ENCODE results near the gene SRSF11. TPM values are rescaled to one million over a fixed set of nuclear protein-coding genes. Genes with fewer than 3 reads are reported as not detected.

SRSF11 gene
- polyA plus RNA-seq, 1 donor from 2014 or later: 514 TPM

GRCh38 chr1:70234733-70235132 is 13.6 kb downstream of the SRSF11 start:
- no peaks in the 10 kb centered on the region for H3F3A ChIP-seq (ENCODE audit: insufficient read depth, low read length, poor library complexity, severe bottlenecking)
- H4K20me1 ChIP-seq (ENCODE audit: insufficient read depth): no peaks in the 10 kb centered on the region
- no peaks in the 10 kb centered on the region for H3K27me3 ChIP-seq (ENCODE audit: insufficient read depth, low read depth, low read length)
- peaks cover 4% of the 10 kb centered on the region for H3K79me2 ChIP-seq (replicated peaks; ENCODE audit: insufficient read depth, low read length)
- peaks cover 30% of the 10 kb centered on the region for H3K36me3 ChIP-seq (ENCODE audit: insufficient read depth, low read length)
- TF ChIP-seq POLR2AphosphoS5 (IDR thresholded peaks at IDR 0.05) (no peak), MXI1 (conservative IDR thresholded peaks at IDR 0.05; ENCODE audit: poor library complexity, severe bottlenecking) (no peak), CTCF (IDR thresholded peaks at IDR 0.05; ENCODE audit: poor library complexity, severe bottlenecking) (no peak), EP300 (conservative IDR thresholded peaks at IDR 0.05; ENCODE audit: poor library complexity, severe bottlenecking) (no peak), EZH2 (IDR thresholded peaks at IDR 0.05; ENCODE audit: borderline replicate concordance, insufficient read depth, low read length, poor library complexity, severe bottlenecking) (no peak), TAF1 (IDR thresholded peaks at IDR 0.05; ENCODE audit: low read depth) (no peak), REST (IDR thresholded peaks at IDR 0.05; ENCODE audit: borderline replicate concordance) (no peak), SMC3 (conservative IDR thresholded peaks at IDR 0.05; ENCODE audit: poor library complexity) (no peak), RAD21 (conservative IDR thresholded peaks at IDR 0.05) (no peak)
- no peaks in the 10 kb centered on the region for H3K9me3 ChIP-seq (ENCODE audit: low read length)
- no peak overlapping the region for H3K9ac ChIP-seq (ENCODE audit: low read length)
- no peaks in the 10 kb centered on the region for H3K9me2 ChIP-seq (ENCODE audit: insufficient read depth, low read length)
- no peak overlapping the region for H3K27ac ChIP-seq (ENCODE audit: low read length)
- H3K4me2 ChIP-seq (ENCODE audit: low read length): no peak overlapping the region
- H3K4me3 ChIP-seq (ENCODE audit: low read length): no peak overlapping the region
- no peak overlapping the region for H2AFZ ChIP-seq (ENCODE audit: low read depth, low read length)

GRCh38 chr1:70239940-70240339 is 18.8 kb downstream of the SRSF11 start:
- no peaks in the 10 kb centered on the region for H3F3A ChIP-seq (ENCODE audit: insufficient read depth, low read length, poor library complexity, severe bottlenecking)
- no peak overlapping the region for H3K9ac ChIP-seq (ENCODE audit: low read length)
- no peak overlapping the region for H3K4me3 ChIP-seq (ENCODE audit: low read length)
- peaks cover 21% of the 10 kb centered on the region for H3K36me3 ChIP-seq (ENCODE audit: insufficient read depth, low read length)
- H4K20me1 ChIP-seq (ENCODE audit: insufficient read depth): no peaks in the 10 kb centered on the region
- no peaks in the 10 kb centered on the region for H3K27me3 ChIP-seq (ENCODE audit: insufficient read depth, low read depth, low read length)
- H3K9me2 ChIP-seq (ENCODE audit: insufficient read depth, low read length): no peaks in the 10 kb centered on the region
- no peak overlapping the region for H2AFZ ChIP-seq (ENCODE audit: low read depth, low read length)
- no peak overlapping the region for H3K4me2 ChIP-seq (ENCODE audit: low read length)
- no peaks in the 10 kb centered on the region for H3K9me3 ChIP-seq (ENCODE audit: low read length)
- TF ChIP-seq EP300 (conservative IDR thresholded peaks at IDR 0.05; ENCODE audit: poor library complexity, severe bottlenecking) (no peak), CTCF (IDR thresholded peaks at IDR 0.05; ENCODE audit: poor library complexity, severe bottlenecking) (no peak), REST (IDR thresholded peaks at IDR 0.05; ENCODE audit: borderline replicate concordance) (no peak), POLR2AphosphoS5 (IDR thresholded peaks at IDR 0.05) (no peak), EZH2 (IDR thresholded peaks at IDR 0.05; ENCODE audit: borderline replicate concordance, insufficient read depth, low read length, poor library complexity, severe bottlenecking) (no peak), TAF1 (IDR thresholded peaks at IDR 0.05; ENCODE audit: low read depth) (no peak), RAD21 (conservative IDR thresholded peaks at IDR 0.05) (no peak)
- H3K79me2 ChIP-seq (replicated peaks; ENCODE audit: insufficient read depth, low read length): no peaks in the 10 kb centered on the region
- no peak overlapping the region for H3K27ac ChIP-seq (ENCODE audit: low read length)

Data from neural cell (in vitro differentiated cells).